NCI-H345 (cell line): Measurements from ENCODE around the gene MAJIN.
"Not testable (repeated sequence)": the region's sequence is repeated elsewhere in the genome, so short reads cannot be mapped to it uniquely, and the experiment has no call there.

Experiments used
- DNase-seq: peaks from one replicate; lab custom pipeline; 2025; lab: John Stamatoyannopoulos, UW

The MAJIN gene

DNA sequence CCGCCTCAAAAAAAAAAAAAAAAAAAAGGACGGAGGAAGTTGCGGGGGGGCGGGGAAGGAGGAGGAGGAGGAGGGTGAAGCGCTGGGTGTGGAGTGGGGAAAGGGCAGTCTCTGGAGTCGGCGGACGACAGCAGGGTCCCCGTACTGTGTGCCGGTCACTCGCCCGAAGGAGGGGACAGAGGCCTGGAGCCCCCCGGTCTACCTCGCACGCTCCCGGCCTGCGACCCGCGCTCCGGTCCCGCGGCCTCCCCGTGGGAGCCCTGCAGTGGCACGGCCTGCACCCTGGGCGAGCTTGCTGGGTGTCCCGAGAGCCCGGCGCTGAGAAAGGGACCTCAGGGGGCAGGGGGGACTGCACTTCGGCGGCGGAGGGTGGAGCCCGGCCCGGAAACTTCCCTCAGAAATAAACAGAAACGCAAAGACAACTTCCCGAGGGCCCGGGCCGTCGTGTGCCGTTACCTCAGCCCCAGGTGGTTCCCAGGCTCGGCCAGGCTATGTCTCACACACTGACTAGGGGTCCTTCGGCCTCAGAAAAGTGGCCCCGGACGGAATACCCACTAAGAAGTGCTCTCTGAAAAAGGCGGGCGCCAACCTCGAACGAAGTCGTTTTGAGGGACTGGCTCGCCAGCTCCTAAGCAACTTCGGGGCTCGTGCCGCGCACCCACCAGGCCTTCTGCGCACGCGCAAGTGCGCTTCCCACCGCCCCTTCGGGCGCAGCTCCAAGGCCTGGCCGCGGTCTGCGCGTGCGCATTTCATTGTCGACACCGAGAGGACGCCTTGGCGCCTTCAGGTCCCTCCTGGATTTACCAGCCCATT lies at the start of gene MAJIN:
Gene MAJIN (minus strand): TSS at position 688 of the 813 bp plus-strand sequence. CDS start 12,703 bp downstream, outside the sequence.
- DNase-seq: no peak

- no peak for DNase-seq
These were observed 49.6 kb upstream of the MAJIN start for GRCh38 chr11:65021509-65021908.

- DNase-seq: no peak
These were observed 49.1 kb upstream of the MAJIN start for GRCh38 chr11:65021003-65021402.

DNA sequence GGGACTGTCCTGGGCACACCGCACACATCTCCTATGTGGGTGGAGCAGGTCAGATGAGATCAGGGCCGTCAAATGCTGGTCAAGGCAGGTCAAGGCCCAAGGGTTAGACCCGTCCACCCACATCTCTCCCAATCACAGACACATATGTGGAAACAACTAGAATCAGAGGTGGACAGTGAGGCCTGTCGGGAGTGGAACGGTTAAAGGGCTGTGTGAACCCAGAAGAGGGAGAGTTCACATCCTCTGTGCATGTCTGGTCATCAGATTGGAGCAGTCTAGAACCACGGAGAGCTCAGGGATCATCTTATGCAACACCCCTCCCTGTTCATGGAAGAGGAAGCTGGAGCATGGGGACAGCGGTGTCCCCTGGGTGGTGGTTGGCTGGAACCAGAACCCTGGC lies 47.9 kb upstream of the MAJIN start:
- no peak for DNase-seq

- no peak for DNase-seq
These were observed 46.0 kb upstream of the MAJIN start for GRCh38 chr11:65017937-65018336.

DNA sequence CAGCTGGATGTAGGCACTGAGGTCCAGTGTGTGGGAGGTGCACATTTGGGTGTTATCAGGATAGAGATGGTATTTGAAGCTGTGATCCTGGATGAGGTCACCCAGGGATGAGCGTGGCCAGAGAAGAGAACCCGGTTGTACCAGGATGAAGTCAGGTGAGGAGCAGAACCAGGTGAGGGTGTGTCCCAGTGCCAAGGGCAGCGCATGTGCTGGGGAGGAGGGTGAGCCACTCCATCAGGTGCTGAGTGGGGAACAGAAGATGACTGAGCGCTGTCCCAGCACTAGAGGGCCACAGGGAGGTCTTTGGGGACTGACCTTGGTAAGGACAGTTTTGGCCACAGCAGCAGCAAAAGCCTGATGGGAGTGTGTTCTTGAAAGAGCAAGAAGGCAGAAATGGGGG lies 44.8 kb upstream of the MAJIN start:
- no peak for DNase-seq

DNA sequence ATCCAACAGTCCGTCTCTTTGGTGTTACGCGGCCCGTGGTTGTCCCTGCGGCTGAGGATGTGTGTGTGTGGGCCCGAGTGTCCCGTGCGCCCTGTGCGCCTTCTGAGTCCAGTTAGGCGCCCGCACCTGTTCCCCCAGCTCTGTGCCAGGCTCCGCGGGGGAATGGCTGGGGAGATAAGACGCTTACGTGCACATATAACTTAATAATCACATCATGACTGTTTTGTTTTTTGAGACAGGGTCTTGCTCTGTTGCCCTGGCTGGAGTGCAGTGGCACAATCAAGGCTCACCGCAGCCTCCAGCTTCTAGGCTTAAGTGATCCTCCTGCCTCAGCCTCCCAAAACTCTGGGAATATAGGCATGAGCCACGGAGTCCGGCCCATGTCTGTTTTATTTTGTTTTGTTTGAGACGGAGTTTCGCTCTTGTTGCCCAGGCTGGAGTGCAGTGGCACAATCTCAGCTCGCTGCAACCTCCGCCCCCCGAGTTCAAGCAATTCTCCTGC lies 42.9 kb upstream of the MAJIN start:
- no peak for DNase-seq

DNA sequence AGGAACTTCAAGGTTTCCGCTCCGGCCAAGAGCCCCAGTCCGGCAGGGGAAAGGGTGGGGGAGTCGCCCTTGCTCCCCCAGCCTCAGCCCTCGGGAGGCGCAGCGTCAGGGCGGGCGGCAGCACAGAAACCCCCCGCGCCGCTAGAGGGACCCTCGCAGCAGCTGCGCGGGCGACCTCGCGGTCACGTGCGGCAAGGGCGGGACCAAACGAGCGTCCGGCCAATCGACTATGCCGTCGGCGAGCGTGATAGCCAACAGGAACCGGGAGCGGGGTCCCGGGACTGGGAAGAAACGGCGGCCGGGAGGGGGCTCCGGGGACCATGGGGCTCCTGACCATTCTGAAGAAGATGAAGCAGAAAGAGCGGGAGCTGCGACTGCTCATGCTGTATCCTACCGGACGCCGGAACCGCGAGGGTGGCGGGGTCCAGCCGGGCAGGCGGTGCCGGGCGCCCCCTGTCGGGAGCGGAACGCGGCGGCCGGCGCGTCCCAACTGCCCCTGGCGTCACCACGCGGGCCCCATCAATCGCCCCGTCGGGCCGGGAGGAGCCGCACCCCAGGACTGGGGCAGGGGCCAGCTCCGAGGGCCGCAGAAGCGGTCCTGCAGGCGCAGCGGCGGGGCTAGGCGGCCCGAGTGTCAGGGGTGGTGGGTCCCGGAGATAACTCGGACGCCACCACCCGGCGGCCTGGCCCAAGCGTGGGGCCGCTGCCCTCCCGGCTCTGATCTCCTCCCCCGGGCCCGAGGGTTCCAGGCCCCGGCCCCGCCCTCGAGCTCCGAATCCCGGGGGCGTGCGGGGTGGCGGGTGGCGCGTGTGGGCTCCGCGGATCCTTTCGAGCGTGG lies 42.2 kb upstream of the MAJIN start, which contains the start of gene ARL2:
Gene ARL2 (plus strand): TSS at position 273 of the 838 bp plus-strand sequence. CDS start 48 bp downstream, at position 321.
- peak; percentile 93 for DNase-seq

DNA sequence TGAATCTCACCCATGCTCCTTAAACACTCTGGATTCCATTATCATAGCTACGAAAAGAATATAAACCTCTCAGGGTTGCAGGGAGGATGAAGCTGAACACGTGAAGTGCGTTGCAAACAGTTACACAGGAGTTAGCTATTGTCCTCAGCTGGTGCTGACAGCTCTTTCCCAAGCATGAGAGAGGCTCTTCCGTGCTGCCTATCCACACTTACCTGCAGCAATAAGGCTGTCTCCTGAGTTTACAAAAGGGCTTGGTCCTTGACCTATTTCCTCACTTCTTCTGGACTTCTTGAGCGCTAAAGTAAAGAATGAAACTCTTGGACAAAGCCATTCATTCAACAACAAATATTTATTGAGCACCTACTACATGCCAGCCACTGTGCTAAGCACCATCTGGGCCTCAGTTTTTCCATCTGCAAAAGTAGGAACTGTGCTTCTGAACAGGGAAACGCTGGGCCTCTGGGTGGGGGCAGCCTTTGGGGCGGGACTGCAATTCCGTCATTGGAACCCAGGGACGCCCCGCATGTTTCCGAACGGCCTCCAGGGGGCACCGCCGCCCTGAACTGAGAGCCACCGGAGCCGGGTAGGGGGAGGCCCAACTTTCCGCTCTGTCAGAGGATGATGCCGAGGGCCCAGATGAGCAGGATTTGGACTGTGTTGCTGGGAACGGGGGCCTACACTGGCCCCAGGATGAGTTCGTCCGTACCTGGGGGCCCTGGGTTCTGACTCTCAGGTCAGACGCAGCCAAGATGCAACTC lies 41.4 kb upstream of the MAJIN start:
- peak; percentile 89 for DNase-seq

DNA sequence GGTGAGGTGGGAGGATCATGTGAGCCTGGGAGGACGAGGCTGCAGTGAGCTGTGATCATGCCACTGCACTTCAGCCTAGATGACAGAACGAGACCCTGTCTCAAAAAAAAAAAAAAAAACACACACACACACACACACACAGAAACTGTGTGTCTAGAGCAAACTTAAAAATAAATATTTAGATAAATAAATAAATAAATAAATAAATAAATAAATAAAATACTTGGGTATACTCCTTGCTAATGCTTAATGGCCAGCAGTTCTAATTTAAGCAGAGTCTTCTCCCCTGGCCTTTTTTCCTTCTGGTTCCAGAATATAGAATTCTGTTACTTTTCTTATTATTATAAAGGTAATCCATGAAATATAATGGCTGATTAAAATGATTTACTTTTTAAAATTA lies 37.0 kb upstream of the MAJIN start:
- DNase-seq: no peak

DNA sequence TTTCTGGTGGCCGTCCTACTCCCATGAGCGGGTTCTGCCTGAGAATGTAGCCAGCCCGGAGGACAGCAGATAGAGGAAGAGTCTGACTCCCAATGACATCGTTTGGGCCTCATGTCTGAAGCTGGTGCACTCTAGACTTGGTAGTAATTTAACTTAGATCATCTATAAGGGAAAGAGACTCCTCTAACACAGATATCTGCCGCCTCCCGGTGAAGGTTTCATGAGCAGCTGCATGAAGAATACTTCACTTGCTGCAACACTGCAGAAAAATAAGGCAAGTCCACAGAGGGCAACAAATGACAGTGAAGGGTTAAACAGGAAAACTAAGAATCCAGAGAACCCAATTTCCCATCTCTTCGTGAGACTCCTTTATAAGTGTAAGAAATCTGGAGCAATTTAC lies 36.1 kb upstream of the MAJIN start:
- DNase-seq: no peak

DNA sequence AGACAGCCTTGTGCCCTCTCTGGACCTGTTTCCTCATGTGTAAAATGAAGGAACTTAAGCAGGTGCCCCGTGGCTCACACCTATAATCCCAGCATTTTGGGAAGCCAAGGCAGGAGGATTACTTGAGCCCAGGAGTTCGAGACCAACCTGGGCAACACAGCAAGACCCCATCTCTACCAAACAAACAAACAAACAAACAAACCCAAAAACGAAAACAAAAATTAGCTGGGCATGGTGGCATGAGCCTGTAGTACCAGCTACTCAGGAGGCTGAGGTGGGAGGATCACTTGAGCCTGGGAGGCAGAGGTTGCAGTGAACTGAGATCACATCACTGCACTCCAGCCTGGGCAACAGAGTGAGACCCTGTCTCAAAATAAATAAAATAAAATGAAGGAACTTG lies 32.1 kb upstream of the MAJIN start:
- not testable (repeated sequence) for DNase-seq

DNA sequence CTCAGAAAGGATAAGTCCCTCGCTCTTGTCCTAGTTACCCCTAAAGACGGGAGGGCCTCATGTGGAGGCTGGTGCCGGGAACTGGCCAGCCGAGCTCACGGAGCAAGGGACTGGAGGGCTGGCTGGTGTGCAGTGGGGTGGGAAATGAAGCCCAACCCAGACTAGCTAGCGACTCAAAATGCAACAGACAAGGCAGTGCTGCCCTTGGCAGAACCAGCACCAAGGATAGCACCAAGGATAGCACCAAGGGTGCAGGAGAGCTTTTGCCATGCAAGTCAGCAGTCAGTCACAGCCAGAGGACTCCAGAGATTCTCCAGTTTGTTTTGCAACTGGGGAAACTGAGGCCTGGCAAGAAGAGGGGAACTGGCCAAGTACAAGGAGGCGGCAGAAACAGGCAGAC lies 31.4 kb upstream of the MAJIN start:
- DNase-seq: no peak

DNA sequence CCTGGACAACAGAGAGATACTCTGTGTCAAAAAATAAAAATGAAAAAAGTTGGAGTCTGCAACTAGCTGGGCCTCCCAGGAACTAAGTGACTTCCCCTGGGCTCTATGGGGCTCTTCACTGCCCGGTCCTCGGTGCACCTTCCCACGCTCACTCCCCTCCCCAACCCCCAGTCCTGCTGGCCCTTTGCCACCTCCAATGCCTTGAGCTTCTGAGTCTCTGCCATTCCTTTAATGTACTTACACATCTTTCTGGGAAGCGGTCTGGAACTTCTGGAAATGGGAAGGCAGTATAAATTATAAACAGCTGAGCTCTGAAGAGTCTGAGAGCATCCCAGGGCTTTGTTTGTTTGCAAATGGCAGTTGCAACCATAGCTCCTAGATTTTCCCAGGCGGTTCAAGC lies 30.8 kb upstream of the MAJIN start:
- DNase-seq: no peak

DNA sequence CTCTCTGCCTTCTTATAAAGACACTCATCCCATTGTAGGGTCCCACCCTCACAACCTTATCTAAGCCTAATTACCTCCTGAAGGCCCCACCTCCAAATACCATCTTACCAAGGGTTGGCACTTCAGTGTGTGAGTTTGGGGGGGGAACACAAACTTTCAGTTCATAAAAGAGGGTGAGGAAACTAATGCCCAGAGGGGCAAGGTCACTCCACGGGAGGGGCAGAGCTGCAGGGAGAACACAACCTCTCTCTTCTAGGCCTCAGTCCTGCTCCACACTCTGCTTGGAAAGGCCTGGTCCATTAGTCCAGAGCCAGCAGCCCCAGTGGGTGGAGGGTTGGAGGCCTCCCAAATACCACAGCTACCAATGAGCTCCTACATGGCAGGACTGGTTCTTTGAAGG lies 27.6 kb upstream of the MAJIN start:
- no peak for DNase-seq

DNA sequence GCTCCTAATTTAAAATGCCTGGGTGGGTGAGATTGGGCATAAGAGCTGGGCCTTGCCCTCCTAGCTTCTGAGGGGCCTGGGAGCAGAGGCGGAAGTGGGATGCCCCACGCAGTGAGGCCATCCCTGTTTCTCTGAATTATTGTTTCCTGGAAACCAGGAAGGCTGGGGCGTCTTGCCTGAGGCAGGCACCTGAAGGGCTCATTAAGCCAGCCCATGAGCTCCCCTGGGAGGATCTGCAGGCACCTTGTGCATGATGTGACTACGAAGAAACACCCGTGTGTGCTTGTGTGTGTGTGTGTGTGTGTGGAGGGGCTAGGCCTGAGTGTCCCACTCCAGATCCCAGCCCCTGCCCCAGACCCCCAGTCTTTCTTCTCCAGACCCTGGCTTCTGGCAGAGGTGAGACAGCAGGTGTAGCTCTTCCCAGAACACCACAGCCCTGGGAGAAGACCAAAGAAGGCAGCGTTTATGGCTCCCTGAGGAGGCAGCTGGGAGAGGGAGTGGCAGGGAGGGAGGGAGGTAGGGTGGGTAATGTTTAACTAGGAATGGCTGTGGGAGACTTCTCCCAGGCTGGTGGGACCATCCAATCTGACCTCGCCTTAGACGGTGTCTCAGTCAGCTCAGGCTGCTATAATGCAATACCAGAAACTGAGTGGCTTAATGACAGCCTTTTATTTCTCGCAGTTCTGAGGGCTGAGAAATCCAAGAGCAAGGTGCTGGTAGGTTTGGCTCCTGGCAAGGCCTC lies 27.0 kb upstream of the MAJIN start:
- peak; percentile 25 for DNase-seq

DNA sequence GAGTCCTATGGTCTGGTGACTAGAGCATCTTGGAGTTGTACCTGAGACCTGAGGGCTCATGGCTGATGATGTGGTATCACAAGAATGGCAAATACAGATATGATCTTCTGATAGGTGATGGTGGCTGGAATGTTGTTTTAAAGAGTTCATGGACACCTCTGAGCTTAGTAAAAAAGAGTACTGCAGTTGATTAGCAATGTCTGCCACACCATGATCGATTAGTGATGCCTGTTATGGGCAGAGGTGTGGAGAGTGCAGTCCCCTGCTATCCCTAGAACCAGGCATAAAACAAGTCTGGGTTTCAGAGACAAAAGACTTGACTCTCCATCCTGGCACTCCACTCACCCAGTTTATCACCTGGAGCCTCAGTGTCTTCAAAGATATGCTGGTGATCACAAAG lies 26.2 kb upstream of the MAJIN start:
- no peak for DNase-seq

DNA sequence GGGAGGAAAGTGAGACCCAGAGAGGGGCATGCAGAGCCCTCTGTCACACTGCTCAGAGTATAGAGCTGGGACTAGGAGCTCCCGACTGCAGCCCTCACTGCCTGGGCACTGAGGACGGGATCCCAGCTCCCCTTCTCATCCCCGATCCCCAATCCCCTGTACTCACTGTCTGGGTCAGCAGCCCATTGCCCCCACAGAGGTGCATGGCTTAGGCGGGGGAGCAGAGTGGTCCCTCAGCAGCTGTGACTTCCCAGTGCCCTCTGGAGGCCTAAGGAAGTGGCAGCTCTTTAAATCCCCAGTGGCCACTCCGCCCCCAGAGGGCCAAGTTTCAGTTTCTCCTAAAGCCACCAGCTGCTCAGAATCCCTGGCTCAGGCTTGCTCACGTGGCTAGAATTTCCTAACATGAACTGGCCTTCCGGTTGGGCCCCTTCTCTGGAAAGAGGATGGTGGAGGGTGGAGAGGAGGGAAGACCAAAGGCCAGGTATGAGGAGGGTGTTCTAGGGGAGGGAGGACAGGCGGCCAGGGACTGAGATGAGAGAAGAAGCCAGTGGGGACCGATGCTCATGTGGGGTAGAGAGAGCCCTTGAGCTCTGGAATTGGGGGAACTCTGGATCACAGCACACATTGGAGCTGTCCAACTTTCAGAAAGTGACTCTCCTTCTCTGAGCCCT lies 24.9 kb upstream of the MAJIN start, which contains the start of gene BATF2:
Gene BATF2 (minus strand): TSS at position 262 of the 671 bp plus-strand sequence. CDS start 57 bp downstream, at position 205.
- DNase-seq: no peak

DNA sequence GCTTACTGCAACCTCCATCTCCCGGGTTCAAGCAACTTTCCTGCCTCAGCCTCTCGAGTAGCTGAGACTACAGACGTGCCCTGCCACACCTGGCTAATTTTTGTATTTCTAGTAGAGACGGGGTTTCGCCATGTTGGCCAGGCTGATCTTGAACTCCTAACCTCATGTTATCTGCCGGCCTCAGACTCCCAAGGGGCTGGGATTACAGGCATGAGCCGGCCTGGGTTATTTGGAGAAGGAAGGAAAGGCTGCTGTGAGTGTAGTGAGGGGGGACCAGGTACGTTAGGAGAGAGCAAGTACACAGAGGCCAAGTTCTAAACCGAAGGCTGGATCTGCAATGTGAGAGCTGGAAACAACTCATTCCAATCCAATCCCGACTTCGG lies 24.4 kb upstream of the MAJIN start:
- DNase-seq: no peak

DNA sequence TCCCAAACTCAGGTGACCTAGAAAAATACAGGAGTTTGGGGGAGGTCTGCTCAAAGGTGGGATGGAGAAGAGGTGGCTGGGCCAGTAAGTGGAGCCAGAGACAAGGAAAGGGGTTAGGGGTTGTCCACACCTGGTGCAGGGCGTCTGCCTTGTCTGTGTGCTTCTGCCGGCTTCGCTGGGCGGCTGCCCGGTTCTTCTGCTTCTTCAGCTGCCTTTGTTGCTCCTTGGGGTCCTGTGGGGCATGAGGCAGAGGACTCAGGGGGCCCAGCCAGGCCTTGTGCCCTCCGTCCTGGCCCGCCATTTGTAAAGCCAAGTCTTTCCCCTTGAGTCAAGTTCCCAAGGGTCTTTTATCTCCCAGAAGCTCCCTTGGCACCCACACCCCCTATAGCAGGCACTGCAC lies 22.4 kb upstream of the MAJIN start:
- no peak for DNase-seq
